Endometrium (tissue), 2 donors: Measurements from ENCODE around the gene RAB37.

Experiments
- FAIRE-seq: peaks from 2 replicates; lab custom pipeline; 2012; peaks lifted over from hg19 to GRCh38; lab: Jason Lieb, UNC
- donor health status: control.
- donor health status: control.

RAB37 gene

GRCh38 chr17:74736513-74737298, at the start of gene RAB37:
RAB37 (plus strand) TSS chr17:74737256; CDS start chr17:74737273, 17 bp downstream.
- FAIRE-seq, result no peak

- FAIRE-seq, result no peak
Observed at GRCh38 chr17:74687886-74688285, 49.2 kb upstream of the RAB37 start.

GRCh38 chr17:74690409-74690825, 46.6 kb upstream of the RAB37 start:
- no peak for FAIRE-seq

GRCh38 chr17:74691151-74691550, 45.9 kb upstream of the RAB37 start:
- FAIRE-seq, result no peak

GRCh38 chr17:74694081-74694480, 43.0 kb upstream of the RAB37 start:
- no peak for FAIRE-seq

GRCh38 chr17:74695629-74696028, 41.4 kb upstream of the RAB37 start:
- FAIRE-seq, result no peak

GRCh38 chr17:74697515-74697914, 39.5 kb upstream of the RAB37 start:
- FAIRE-seq, result no peak

- FAIRE-seq, result no peak
Observed at GRCh38 chr17:74698069-74698468, 39.0 kb upstream of the RAB37 start.

- FAIRE-seq, result no peak
Observed at GRCh38 chr17:74699236-74699635, 37.8 kb upstream of the RAB37 start.

GRCh38 chr17:74702116-74702871, 34.8 kb upstream of the RAB37 start:
- no peak for FAIRE-seq

GRCh38 chr17:74703311-74703710, 33.7 kb upstream of the RAB37 start:
- FAIRE-seq, result no peak

- no peak for FAIRE-seq
Observed at GRCh38 chr17:74704544-74704943, 32.5 kb upstream of the RAB37 start.

- no peak for FAIRE-seq
Observed at GRCh38 chr17:74711058-74711824, 25.8 kb upstream of the RAB37 start.

GRCh38 chr17:74712301-74712700, 24.8 kb upstream of the RAB37 start:
- FAIRE-seq, result no peak

GRCh38 chr17:74712756-74713155, 24.3 kb upstream of the RAB37 start, which contains the start of gene CD300LF:
CD300LF (minus strand) TSS chr17:74712923; CDS start chr17:74712866, 57 bp downstream.
- no peak for FAIRE-seq

- FAIRE-seq, result no peak
Observed at GRCh38 chr17:74713171-74713755, 23.8 kb upstream of the RAB37 start.

GRCh38 chr17:74715144-74715543, 21.9 kb upstream of the RAB37 start:
- FAIRE-seq, result no peak

GRCh38 chr17:74720506-74720905, 16.6 kb upstream of the RAB37 start:
- no peak for FAIRE-seq

- FAIRE-seq, result no peak
Observed at GRCh38 chr17:74722782-74723181, 14.3 kb upstream of the RAB37 start.

- FAIRE-seq, result no peak
Observed at GRCh38 chr17:74723891-74724290, 13.2 kb upstream of the RAB37 start.

- no peak for FAIRE-seq
Observed at GRCh38 chr17:74725111-74725510, 11.9 kb upstream of the RAB37 start.

- no peak for FAIRE-seq
Observed at GRCh38 chr17:74728033-74728701, 8.9 kb upstream of the RAB37 start.
